Activated T-helper 2 cell treated with anti-CD3 and anti-CD28 coated beads, Interferon-gamma antibody, Interleukin-2, Interleukin-4, amounts not matched to agents 10 μg/mL and 5 μg/mL and 100 μg/mL, durations not matched to agents 14 hours and 24 hours and 36 hours (primary cell): ENCODE data around the gene HPRT1. TPM values are rescaled to one million over a fixed set of nuclear protein-coding genes. Genes with fewer than 3 reads are reported as not detected.
A peak's percentile ranks its signal among the peaks of the same experiment; 100 is the strongest.

Experiments
- DNase-seq: peaks from one replicate; pipeline ENCODE4 v3.0.0; 2021; ENCODE audit warnings: low spot score
- H3K27ac Mint-ChIP-seq: one replicate; pipeline ENCODE4 v1.8.0; 2021; ENCODE audit warnings: mixed read lengths
- H3K27me3 Mint-ChIP-seq: one replicate; pipeline ENCODE4 v1.8.0; 2021; ENCODE audit warnings: low read depth, mixed read lengths
- H3K36me3 Mint-ChIP-seq: one replicate; pipeline ENCODE4 v1.8.0; 2021; ENCODE audit warnings: low read depth, mixed read lengths
- H3K4me1 Mint-ChIP-seq: one replicate; pipeline ENCODE4 v1.8.0; 2021; ENCODE audit warnings: low read depth, mixed read lengths
- H3K4me3 Mint-ChIP-seq: one replicate; pipeline ENCODE4 v1.8.0; 2021; ENCODE audit warnings: low read depth, mild to moderate bottlenecking, moderate library complexity, mixed read lengths
- H3K9me3 Mint-ChIP-seq: one replicate; pipeline ENCODE4 v1.8.0; 2021; ENCODE audit warnings: mixed read lengths
- intact Hi-C: fragments of 100-400 bp; cut with micrococcal nuclease; formaldehyde crosslinking; loops from one replicate; pipeline ENCODE4 v1.15.1; 2023
- total RNA-seq: library from RNA; stranded (reverse); gene quantifications from 2 replicates; pipeline ENCODE4 v1.2.3, GENCODE V29; 2022

Gene HPRT1
- total RNA-seq, 1 donor from 2014 or later, result 118 TPM

DNA sequence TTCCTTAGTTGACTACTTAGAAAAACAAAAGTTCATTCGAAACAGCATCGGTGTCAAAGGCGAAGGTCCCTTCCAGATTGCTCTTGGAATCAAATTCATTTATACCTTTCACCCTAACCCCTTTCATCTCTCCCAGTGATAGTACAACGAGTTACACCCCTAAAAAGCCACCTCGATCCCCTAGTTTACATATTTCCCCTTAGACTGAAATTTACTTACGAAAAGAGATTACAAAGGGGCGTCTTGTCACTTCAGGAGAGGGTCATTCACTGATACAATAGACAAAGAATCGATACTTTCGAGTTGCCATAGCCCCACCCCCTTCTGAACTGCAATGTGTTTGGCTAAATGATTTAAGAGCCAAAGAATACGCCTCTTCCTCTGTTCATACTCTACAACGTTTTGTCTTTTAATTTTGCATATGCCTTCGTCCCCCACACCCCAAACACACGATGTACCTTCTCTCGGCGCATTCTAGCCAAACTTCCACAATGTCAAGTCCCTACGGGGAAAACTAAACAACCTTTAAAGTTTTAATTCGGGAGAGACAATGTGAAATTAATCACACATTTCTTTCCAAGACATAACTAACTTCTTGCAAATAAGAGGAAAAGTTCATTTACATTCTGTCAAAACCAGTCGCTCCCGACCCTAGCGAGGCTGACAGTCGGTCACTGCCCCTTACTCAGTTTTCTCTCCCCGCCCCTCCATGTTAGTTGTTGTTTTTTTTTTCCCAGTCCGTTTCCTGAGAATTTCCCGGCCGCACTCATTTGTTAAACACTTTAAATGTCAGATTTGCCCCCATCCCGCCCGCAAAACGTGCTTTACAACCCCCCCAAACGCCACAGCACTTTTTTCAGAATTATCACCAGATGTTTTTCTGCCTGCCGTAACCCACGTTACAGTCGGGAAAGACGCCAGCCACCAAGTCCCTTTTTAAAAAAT lies 88.6 kb downstream of the HPRT1 start:
- Mint-ChIP-seq H3K36me3 (peaks cover 21% of the 10 kb centered on the region), H3K4me3 (peak overlapping the region; percentile 89), H3K4me1 (peaks cover 18% of the 10 kb centered on the region), H3K27ac (peak overlapping the region; percentile 97), H3K9me3 (no peaks in the 10 kb centered on the region), H3K27me3 (peaks cover 3% of the 10 kb centered on the region)
- intact Hi-C loops, result no loop called here
- no peak for DNase-seq

Other genes with a start within 250 kb of the HPRT1 start
- gene CCDC160, start 223.0 kb upstream of the HPRT1 start, total RNA-seq, result 0.14 TPM in 1 of 2 replicates, not detected in the other
- 97.6 and 99.6 TPM in 2 replicates for gene PHF6, start 86.9 kb upstream of the HPRT1 start, total RNA-seq
- gene PLAC1, start 198.3 kb downstream of the HPRT1 start, total RNA-seq, result not detected in 2 replicates